HK-2 (cell line): Measurements from ENCODE around the gene EIF4E1B.
"Not testable (repeated sequence)": the region's sequence is repeated elsewhere in the genome, so short reads cannot be mapped to it uniquely, and the experiment has no call there.

Experiments used
- DNase-seq: peaks from one replicate; pipeline ENCODE4 v3.0.0-alpha.2; 2018; ENCODE audit not compliant: unreplicated experiment

EIF4E1B gene

DNA sequence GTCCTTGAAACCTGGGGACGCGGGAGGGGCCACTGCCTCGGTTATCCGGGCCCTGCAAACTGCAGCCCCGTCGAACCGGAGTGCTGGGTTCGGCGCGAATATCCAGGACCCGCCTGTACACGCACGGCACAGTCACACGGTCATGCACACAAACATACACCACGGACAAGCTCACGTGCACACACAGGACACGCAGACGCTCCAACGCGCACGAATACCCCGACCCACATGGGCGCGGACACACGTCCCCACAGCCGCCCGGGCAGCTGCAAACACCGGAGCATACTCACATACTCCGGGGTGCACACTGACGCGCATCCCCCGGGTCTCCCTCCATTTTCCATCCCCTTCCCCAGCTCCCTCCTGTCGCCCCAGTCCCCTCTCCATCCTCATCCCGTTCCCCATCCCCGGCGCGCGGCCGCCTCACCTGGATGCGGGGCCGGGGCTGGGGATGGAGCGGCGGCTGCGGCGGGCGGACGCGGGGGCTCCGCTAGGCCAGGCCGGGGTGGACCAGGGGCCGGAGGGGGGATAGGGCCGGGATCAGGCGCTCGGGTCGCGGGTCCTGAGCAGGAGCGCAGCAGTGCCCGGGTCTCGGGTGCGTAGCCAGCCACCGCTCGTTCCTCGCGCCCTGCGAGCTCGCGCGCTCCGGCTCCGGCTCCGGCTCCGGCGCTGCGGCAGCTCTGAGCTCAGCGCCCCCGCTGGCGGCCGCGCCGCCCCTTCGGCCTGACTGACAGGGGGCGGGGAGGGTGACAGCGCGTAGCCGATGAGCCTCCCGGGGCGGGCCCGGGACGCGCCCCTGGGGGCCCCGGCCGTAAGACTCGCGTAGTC is at the start of gene EIF4E1B, which contains the start of gene SNCB:
TSS of gene EIF4E1B (plus strand) at position 823 of the 828 bp plus-strand sequence. CDS start 12,113 bp downstream, outside the sequence.
TSS of gene SNCB (minus strand) at position 682 of the 828 bp plus-strand sequence. CDS start 880 bp downstream, outside the sequence.
- DNase-seq = peak; percentile 34

- DNase-seq = no peak
Observed at GRCh38 chr5:176581361-176581760, 49.1 kb upstream of the EIF4E1B start.

DNA sequence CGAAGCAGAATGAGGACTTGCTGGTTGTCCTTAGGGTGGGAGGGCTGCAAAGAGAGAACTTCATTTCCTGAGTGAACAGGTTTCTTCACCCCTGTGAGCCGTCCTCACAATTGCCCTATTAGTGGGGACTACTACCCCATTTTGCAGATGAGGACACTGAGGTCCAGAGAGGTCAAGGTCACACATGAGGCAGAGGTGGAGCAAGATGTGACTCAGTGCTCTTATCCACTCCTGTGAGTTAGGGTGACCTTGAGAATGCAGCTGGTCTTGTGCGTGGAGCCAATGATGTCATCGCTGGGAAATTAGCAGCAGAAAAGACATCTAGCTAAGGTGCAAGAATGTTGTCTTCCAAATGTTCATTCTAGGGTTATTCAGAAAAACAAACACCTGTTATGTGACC is 47.4 kb upstream of the EIF4E1B start:
- DNase-seq = no peak

DNA sequence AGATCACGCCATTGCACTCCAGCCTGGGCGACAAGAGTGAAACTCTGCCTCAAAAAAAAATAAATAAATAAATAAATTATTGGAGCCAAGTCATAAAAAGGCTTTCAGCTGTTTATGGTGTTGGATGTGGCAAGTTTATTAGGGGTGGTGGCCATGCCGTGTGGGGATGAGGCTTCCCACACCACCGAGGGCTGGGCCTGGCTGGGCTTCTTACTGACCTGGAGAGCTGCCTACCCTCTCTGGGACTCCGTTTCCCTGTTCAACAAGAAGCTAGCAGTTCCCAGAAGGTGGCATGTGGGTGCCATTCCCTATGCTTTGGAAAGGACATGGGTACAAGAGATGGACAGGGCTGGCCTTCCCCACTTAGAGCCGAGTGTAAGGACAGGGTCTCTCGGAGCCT is 43.1 kb upstream of the EIF4E1B start:
- DNase-seq = no peak

DNA sequence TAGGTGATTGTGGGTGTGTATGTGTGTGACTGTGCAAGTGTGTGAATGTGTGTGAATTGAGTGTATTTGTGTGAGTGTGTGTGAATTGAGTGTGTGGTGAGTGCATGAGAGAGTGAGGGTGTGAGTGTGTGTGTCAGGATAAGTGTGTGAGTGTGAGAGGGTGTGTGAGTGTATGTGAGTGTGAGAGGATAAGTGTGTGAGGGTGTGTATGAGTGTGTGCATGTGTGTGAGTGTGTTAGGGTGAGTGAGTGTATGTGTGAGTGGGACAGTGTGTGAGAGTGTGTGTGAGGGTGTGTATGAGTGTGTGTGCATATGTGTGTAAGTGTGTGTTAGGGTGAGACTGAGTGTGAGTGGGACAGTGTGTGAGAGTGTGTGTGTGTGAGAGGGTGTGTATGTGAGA is 42.2 kb upstream of the EIF4E1B start:
- DNase-seq = no peak

DNA sequence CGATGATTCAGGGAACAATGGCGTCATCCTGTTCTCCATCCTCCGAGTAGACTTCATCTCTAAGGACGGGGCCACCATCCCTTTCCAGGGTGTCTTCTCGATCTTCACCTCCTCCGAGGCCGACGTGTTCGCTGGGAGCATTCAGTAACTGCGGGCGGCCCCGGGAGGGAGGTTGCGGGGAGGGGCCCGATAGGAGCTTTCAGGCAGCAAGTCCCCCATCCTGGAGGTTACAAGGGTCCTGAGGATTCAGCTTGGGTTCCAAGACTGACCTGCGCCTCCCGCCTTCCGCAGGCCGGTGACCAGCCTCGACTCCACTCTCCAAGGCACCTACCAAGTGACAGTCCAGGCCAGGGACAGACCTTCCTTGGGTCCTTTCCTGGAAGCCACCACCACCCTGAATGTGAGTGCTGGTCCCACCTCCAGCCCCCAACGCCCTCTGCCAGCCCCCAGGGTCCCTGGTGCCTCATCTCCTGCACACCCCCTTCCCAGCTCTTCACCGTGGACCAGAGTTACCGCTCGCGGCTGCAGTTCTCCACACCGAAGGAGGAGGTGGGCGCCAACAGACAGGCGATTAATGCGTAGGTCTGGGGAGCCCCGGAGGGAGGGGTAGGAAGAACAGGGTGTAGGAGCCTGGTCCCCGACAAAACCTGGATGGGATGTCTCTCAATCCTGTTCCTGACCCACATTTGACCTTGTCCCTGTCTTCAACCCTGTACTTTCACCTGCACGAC is 41.3 kb upstream of the EIF4E1B start:
- no peak for DNase-seq

GRCh38 chr5:176590035-176590717 is 40.3 kb upstream of the EIF4E1B start:
- DNase-seq = no peak

GRCh38 chr5:176591667-176592066 is 38.8 kb upstream of the EIF4E1B start:
- not testable (repeated sequence) for DNase-seq

GRCh38 chr5:176592573-176592972 is 37.9 kb upstream of the EIF4E1B start:
- no peak for DNase-seq

DNA sequence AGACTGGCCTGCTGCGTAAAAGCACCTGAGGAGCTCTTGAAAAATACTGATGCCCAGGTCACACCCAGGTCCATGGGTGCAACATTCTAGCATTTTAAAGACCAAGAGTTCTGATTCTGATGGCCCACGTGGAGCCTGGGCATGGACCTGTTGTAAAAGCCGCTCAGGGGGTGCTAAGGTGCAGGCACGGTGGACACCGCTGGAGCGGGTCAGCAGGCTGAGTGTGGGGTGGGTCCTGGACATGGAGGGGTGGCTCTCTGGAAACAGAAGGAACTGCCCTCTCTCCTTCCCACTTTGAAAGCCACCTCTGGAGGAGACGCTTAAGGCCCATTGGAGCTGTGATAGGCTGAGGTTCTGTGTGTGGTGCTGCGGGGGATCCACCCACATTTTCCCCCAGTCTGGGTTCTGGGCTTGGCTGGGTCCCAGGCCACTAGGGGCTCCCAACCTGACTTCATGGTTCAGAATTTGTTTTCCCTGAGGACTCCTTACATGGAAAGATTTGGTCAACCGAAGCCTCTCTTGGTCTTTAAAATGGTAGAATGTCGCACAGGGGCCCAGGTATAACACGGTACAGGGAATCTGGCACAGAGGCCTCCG is 37.1 kb upstream of the EIF4E1B start:
- no peak for DNase-seq

GRCh38 chr5:176594554-176594953 is 35.9 kb upstream of the EIF4E1B start:
- DNase-seq = no peak

DNA sequence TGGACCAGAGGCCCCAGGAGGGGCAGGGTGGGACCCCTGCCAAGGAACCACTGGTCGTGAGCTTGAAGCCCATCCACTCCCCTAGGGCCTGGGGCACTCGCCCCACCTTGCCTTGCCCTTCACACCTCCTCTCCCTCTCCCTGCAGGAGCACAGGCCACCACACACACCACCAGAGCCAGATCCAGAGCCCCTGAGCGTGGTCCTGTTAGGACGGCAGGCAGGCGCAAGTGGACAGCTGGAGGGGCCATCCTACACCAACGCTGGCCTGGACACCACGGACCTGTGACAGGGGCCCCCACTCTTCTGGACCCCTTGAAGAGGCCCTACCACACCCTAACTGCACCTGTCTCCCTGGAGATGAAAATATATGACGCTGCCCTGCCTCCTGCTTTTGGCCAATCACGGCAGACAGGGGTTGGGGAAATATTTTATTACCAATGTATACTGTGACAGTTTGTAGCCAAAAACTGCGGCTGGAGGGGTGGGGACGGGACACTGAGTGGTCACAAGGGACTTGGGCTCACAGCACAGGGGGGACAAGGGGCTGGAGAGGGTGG is 35.0 kb upstream of the EIF4E1B start:
- DNase-seq = no peak

GRCh38 chr5:176596069-176596644 is 34.3 kb upstream of the EIF4E1B start:
- DNase-seq = no peak

DNA sequence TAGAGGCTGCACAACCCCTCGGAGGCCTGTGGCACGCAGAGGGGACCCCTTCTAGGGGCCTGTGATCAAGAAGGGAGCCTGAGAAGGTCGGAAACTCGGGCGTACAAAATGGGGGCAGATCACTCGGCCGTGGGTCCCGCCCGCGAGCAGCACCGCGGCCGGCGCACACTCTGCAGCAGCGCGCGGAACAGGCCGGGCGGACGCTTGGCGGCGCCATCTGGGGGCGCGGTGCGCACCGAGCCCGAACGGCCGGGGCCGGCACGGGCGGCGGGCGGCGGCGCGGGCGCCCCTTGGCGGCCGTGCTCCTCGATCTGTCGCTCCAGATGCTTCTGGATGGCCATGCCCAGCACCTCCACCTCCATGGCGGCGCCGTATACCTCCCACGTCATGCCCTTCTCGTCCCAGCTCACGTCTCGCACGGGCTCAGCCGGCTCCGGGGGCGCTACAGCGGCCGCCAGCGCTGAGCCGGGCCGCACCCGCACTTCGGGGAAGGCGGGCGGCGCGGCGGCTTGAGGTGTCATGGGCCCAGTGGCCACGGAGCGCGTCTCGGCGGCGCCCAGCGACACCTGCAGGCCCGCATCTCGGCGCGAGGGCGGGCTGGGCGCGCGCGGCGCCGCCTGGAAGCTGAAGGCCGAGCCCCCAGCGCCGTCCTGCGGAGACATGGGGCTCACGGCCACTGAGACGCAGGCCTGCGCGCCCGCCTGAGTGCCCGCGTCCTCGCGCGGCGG is 33.6 kb upstream of the EIF4E1B start:
- DNase-seq = no peak

DNA sequence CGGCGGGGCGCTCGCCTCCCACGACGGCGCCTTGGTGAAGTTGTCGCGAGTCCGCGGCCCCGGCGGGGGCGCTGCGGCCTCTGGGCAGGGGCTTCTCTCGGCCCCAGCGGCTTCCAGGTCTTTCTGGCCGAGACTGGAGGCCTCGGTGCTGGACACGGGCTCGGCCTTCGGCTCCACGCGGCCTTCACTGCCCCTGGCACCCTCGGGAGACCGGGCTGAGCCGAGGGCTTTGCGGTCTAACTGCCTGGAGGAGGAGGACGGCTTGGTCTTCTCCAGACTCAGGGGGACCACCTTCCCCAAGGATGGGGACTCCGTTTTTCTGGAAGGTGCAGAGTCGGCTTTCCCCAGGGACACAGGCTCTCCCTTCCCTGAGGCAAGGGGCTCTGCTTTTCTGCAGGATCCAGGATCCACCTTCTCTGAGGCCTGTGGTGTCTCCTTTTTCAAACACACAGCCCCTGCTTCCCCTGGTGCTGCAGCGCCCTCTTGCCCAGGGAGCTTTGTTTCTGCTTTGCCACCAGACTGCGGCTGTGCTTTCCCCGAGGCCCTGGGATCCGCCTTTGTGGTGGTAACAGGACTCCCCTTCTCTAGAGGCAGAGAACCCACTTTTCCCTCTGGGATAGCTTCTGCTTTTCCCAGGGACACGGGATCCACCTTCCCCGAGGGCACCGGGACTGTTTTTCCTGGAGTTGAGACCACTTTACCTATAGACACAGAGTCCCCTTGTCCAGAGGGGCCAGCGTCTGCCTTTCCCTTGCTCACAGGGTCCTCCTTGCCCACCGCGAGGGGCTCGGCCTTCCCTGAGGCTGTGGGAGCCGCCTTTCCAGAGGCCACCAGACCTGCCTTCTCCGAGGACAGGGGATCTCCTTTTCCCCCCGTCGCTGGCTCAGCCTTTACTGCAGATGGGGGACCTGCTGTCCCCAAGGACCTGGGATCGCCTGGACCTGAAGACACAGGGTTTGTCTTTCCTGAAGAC is 32.8 kb upstream of the EIF4E1B start:
- no peak for DNase-seq

DNA sequence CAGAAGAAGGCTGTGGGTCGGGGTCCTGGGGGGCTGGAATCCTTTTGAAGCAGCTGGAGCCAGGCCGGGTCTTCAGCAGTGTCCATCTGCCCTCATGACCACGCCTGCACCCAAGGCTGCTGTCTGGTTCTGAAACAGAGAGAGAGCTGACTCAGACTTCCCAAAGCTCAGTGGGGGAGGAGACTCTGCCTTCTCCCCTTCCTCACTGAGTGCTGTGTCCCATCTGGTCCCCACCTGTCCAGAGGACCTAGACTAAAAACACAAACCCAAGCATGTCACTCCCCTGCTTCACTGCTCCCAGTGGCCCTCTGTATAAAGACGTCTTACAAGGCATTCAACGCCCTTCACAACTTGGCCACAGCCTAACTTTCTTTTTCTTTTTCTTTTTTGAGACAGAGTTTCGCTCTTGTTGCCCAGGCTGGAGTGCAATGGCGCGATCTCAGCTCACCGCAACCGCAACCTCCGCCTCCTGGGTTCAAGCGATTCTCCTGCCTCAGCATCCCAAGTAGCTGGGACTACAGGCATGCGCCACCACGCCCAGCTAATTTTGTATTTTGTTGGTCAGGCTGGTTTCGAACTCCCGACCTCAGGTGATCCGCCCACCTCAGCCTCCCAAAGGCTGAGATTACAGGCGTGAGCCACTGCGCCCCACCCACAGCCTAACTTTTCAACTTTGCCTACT is 30.6 kb upstream of the EIF4E1B start:
- DNase-seq = not testable (repeated sequence)

DNA sequence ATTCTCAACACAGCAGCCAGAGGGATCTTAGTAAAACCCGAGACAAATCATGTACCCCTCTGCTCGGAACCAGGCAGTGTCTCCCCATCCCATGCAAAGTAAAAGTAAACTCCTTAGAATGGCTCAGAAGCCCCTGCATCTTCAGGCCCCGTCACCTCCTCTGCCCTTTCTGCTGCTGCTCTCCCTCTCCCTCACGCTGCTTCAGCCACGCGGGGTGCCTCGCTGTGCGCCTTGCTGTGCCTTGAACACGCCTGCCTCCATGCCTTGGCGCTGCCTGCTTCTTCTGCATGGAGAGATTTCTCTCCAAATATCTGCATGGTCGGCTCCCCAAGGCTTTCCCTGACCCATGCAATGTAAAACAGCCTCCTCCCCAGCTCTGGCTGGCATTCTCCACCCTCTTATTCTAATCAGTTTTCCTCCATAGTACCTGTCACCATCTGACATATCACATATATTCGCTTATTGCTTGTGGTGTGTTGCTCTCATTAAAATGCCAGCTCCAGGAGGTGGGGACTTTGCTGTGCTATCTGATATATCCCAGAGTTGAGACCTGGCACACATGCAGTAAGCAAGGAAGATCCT is 28.5 kb upstream of the EIF4E1B start:
- DNase-seq = no peak

DNA sequence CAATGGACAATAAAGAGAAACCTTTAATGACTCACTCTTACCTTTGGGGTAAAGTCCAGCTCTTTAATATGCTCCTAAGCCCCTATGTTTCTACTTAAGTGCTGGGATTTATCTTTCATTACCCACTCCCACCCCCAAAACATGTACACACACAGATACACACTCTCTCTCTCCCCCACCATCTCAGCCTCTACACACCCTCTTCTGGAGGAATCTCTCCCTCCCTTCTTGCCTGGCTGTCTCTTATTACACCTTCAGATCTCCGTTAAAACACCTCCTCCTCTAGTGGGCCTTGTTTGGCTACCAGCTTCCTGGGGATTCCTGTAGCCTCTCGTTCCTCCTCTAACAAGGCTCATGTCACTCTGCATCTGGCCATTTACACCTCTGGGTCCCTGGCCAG is 27.4 kb upstream of the EIF4E1B start:
- no peak for DNase-seq
